ENCODE data around the gene CYSLTR2.

The CYSLTR2 gene

GRCh38 chr13:48733739-48734335 is 80.1 kb downstream of the CYSLTR2 start:
- intact Hi-C loops (cut with DNase I), result no loop called here
- DNase-seq, result no peak

- DNase-seq, result no peak
- intact Hi-C loops (cut with DNase I), result no loop called here
These were observed 81.8 kb downstream of the CYSLTR2 start for GRCh38 chr13:48735571-48735970.

GRCh38 chr13:48737689-48738088 is 84.0 kb downstream of the CYSLTR2 start:
- intact Hi-C loops (cut with DNase I), result no loop called here

GRCh38 chr13:48738311-48738710 is 84.6 kb downstream of the CYSLTR2 start:
- DNase-seq, result no peak
- intact Hi-C loops (cut with DNase I), result no loop called here

More at GRCh38 chr13:48737689-48738088, 84.0 kb downstream of the CYSLTR2 start:
- no peak for DNase-seq

- no peak for DNase-seq
- intact Hi-C loops (cut with DNase I), result no loop called here
These were observed 85.7 kb downstream of the CYSLTR2 start for GRCh38 chr13:48739386-48739964.

- no peak for DNase-seq
- intact Hi-C loops (cut with DNase I), result no loop called here
These were observed 87.6 kb downstream of the CYSLTR2 start for GRCh38 chr13:48741377-48741776.

- intact Hi-C loops (cut with DNase I), result no loop called here
- DNase-seq, result no peak
These were observed 93.1 kb downstream of the CYSLTR2 start for GRCh38 chr13:48746821-48747220.

- intact Hi-C loops (cut with DNase I), result no loop called here
- no peak for DNase-seq
These were observed 95.0 kb downstream of the CYSLTR2 start for GRCh38 chr13:48748681-48749080.

- no peak for DNase-seq
- intact Hi-C loops (cut with DNase I), result no loop called here
These were observed 95.4 kb downstream of the CYSLTR2 start for GRCh38 chr13:48749144-48749543.

GRCh38 chr13:48749699-48750473 is 96.2 kb downstream of the CYSLTR2 start:
- peak in 8 of 10 donors; percentile 30 to 94 (median 58) for DNase-seq
- intact Hi-C loops (cut with DNase I), result no loop called here

GRCh38 chr13:48750588-48751383 is 97.1 kb downstream of the CYSLTR2 start:
- peak in 1 of 10 donors; percentile 39 for DNase-seq
- intact Hi-C loops (cut with DNase I), result no loop called here

- no peak for DNase-seq
- intact Hi-C loops (cut with DNase I), result no loop called here
These were observed 106.9 kb downstream of the CYSLTR2 start for GRCh38 chr13:48760626-48761025.
